ENCODE measurements around the gene PSME3IP1.
A peak's percentile ranks its signal among the peaks of the same experiment; 100 is the strongest.

The PSME3IP1 gene

GRCh38 chr16:57151369-57151768 lies 34.5 kb downstream of the PSME3IP1 start:
- in situ Hi-C loops (cut with HindIII; ENCODE audit: low pct_ligation_motif_present, low pct_unique_long_range_greater_than_20kb, low sequenced_read_pairs): no loop called here
- DNase-seq: no peak

GRCh38 chr16:57150682-57151330 lies 35.0 kb downstream of the PSME3IP1 start:
- in situ Hi-C loops (cut with HindIII; ENCODE audit: low pct_ligation_motif_present, low pct_unique_long_range_greater_than_20kb, low sequenced_read_pairs): no loop called here
- peak; percentile 11 for DNase-seq

- in situ Hi-C loops (cut with HindIII; ENCODE audit: low pct_ligation_motif_present, low pct_unique_long_range_greater_than_20kb, low sequenced_read_pairs): no loop called here
- no peak for DNase-seq
Observed at GRCh38 chr16:57149391-57149790, 36.4 kb downstream of the PSME3IP1 start.

GRCh38 chr16:57148481-57148880 lies 37.4 kb downstream of the PSME3IP1 start:
- no peak for DNase-seq
- in situ Hi-C loops (cut with HindIII; ENCODE audit: low pct_ligation_motif_present, low pct_unique_long_range_greater_than_20kb, low sequenced_read_pairs): no loop called here

- in situ Hi-C loops (cut with HindIII; ENCODE audit: low pct_ligation_motif_present, low pct_unique_long_range_greater_than_20kb, low sequenced_read_pairs): no loop called here
- DNase-seq: no peak
Observed at GRCh38 chr16:57147381-57148221, 38.2 kb downstream of the PSME3IP1 start.

- DNase-seq: peak; percentile 30
- in situ Hi-C loops (cut with HindIII; ENCODE audit: low pct_ligation_motif_present, low pct_unique_long_range_greater_than_20kb, low sequenced_read_pairs): no loop called here
Observed at GRCh38 chr16:57146735-57147134, 39.1 kb downstream of the PSME3IP1 start.

GRCh38 chr16:57146040-57146647 lies 39.7 kb downstream of the PSME3IP1 start:
- in situ Hi-C loops (cut with HindIII; ENCODE audit: low pct_ligation_motif_present, low pct_unique_long_range_greater_than_20kb, low sequenced_read_pairs): no loop called here
- no peak for DNase-seq

GRCh38 chr16:57145046-57146021 lies 40.5 kb downstream of the PSME3IP1 start:
- no peak for DNase-seq
- in situ Hi-C loops (cut with HindIII; ENCODE audit: low pct_ligation_motif_present, low pct_unique_long_range_greater_than_20kb, low sequenced_read_pairs): no loop called here

- in situ Hi-C loops (cut with HindIII; ENCODE audit: low pct_ligation_motif_present, low pct_unique_long_range_greater_than_20kb, low sequenced_read_pairs): no loop called here
- DNase-seq: no peak
Observed at GRCh38 chr16:57144027-57144426, 41.8 kb downstream of the PSME3IP1 start.

- DNase-seq: no peak
- in situ Hi-C loops (cut with HindIII; ENCODE audit: low pct_ligation_motif_present, low pct_unique_long_range_greater_than_20kb, low sequenced_read_pairs): no loop called here
Observed at GRCh38 chr16:57143149-57143921, 42.5 kb downstream of the PSME3IP1 start.

GRCh38 chr16:57141822-57142631 lies 43.8 kb downstream of the PSME3IP1 start:
- in situ Hi-C loops (cut with HindIII; ENCODE audit: low pct_ligation_motif_present, low pct_unique_long_range_greater_than_20kb, low sequenced_read_pairs): no loop called here
- no peak for DNase-seq

GRCh38 chr16:57140931-57141668 lies 44.7 kb downstream of the PSME3IP1 start:
- DNase-seq: no peak
- in situ Hi-C loops (cut with HindIII; ENCODE audit: low pct_ligation_motif_present, low pct_unique_long_range_greater_than_20kb, low sequenced_read_pairs): no loop called here

GRCh38 chr16:57138281-57138935 lies 47.4 kb downstream of the PSME3IP1 start:
- in situ Hi-C loops (cut with HindIII; ENCODE audit: low pct_ligation_motif_present, low pct_unique_long_range_greater_than_20kb, low sequenced_read_pairs): no loop called here

GRCh38 chr16:57137566-57138273 lies 48.1 kb downstream of the PSME3IP1 start:
- no peak for DNase-seq
- in situ Hi-C loops (cut with HindIII; ENCODE audit: low pct_ligation_motif_present, low pct_unique_long_range_greater_than_20kb, low sequenced_read_pairs): no loop called here

More at GRCh38 chr16:57138281-57138935, 47.4 kb downstream of the PSME3IP1 start:
- DNase-seq: no peak

- in situ Hi-C loops (cut with HindIII; ENCODE audit: low pct_ligation_motif_present, low pct_unique_long_range_greater_than_20kb, low sequenced_read_pairs): no loop called here
- DNase-seq: no peak
Observed at GRCh38 chr16:57137043-57137442, 48.8 kb downstream of the PSME3IP1 start.

All from ACHN (cell line).